Fibroblast of skin of right biceps (primary cell): ENCODE data around the gene MLF2.

Experiments used
- DNase-seq: peaks from one replicate; pipeline ENCODE4 v3.0.0-alpha.2; 2013

Gene MLF2

GRCh38 chr12:6752921-6753771 lies at the start of gene MLF2:
TSS of gene MLF2 (minus strand) at chr12:6753141. CDS start at chr12:6752334, 807 bp downstream.
- peak; percentile 100 for DNase-seq

- no peak for DNase-seq
Measured at GRCh38 chr12:6799147-6799546, 46.2 kb upstream of the MLF2 start.

- DNase-seq = no peak
Measured at GRCh38 chr12:6796576-6796975, 43.6 kb upstream of the MLF2 start.

GRCh38 chr12:6795088-6795487 lies 42.1 kb upstream of the MLF2 start:
- no peak for DNase-seq

- no peak for DNase-seq
Measured at GRCh38 chr12:6792522-6793201, 39.7 kb upstream of the MLF2 start.

- no peak for DNase-seq
Measured at GRCh38 chr12:6791931-6792520, 39.1 kb upstream of the MLF2 start.

- DNase-seq = no peak
Measured at GRCh38 chr12:6790496-6791150, 37.7 kb upstream of the MLF2 start.

- DNase-seq = no peak
Measured at GRCh38 chr12:6788972-6789924, 36.3 kb upstream of the MLF2 start, which contains the start of gene CD4. TSS of gene CD4 (plus strand) at chr12:6789528. CDS start at chr12:6800139, 10,611 bp downstream.

GRCh38 chr12:6787309-6787708 lies 34.4 kb upstream of the MLF2 start:
- DNase-seq = no peak

- DNase-seq = no peak
Measured at GRCh38 chr12:6786416-6787094, 33.6 kb upstream of the MLF2 start.

- no peak for DNase-seq
Measured at GRCh38 chr12:6784761-6785160, 31.8 kb upstream of the MLF2 start.

GRCh38 chr12:6784296-6784695 lies 31.4 kb upstream of the MLF2 start:
- DNase-seq = no peak

GRCh38 chr12:6783828-6784227 lies 30.9 kb upstream of the MLF2 start:
- no peak for DNase-seq

- DNase-seq = no peak
Measured at GRCh38 chr12:6782850-6783566, 30.1 kb upstream of the MLF2 start.

GRCh38 chr12:6782119-6782518 lies 29.2 kb upstream of the MLF2 start:
- DNase-seq = no peak

GRCh38 chr12:6780573-6780972 lies 27.6 kb upstream of the MLF2 start:
- DNase-seq = no peak

- DNase-seq = no peak
Measured at GRCh38 chr12:6779708-6780432, 26.9 kb upstream of the MLF2 start.

GRCh38 chr12:6778574-6779550 lies 25.9 kb upstream of the MLF2 start:
- peak; percentile 92 for DNase-seq

GRCh38 chr12:6778217-6778573 lies 25.3 kb upstream of the MLF2 start:
- no peak for DNase-seq
